Muscle of arm (tissue), 12 donors: ENCODE data around the gene TMEM69. TPM values are rescaled to one million over a fixed set of nuclear protein-coding genes. Genes with fewer than 3 reads are reported as not detected.
"Not testable (repeated sequence)": the region's sequence is repeated elsewhere in the genome, so short reads cannot be mapped to it uniquely, and the experiment has no call there.

Source experiments
- DNase-seq: peaks from one replicate; pipeline ENCODE4 v3.0.0-alpha.2; 2013
- polyA plus RNA-seq, 12 donors: library from polyadenylated mRNA; unstranded; fragments of 120-200 nt; gene quantifications; one replicate each; pipeline ENCODE4 v1.2.1, GENCODE V29; 2013; ENCODE audit not compliant: insufficient read length in 12 of 12

Gene TMEM69
- polyA plus RNA-seq, 12 donors, result 17.7 to 44.9 (median 32.5) TPM; not detected in 1

DNA sequence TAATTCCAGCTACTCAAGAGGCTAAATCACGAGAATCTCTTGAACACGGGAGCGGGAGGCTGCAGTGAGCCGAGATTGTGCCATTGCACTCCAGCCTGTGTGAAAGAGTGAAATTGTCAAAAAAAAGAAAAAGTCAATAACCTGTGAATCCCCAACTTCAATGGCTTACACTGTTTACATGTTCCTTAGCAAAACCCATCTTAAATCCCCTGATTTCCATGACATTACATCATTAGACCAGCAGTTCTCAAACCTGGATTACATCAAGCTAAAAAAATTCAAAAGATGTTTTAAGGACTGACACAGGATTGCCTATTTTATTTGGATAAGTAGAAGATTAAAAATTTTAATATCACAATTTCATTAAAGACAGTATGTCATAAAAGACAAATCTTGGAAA is 14.0 kb upstream of the TMEM69 start:
- DNase-seq, result no peak

GRCh38 chr1:45674478-45674877 is 13.5 kb upstream of the TMEM69 start:
- no peak for DNase-seq

DNA sequence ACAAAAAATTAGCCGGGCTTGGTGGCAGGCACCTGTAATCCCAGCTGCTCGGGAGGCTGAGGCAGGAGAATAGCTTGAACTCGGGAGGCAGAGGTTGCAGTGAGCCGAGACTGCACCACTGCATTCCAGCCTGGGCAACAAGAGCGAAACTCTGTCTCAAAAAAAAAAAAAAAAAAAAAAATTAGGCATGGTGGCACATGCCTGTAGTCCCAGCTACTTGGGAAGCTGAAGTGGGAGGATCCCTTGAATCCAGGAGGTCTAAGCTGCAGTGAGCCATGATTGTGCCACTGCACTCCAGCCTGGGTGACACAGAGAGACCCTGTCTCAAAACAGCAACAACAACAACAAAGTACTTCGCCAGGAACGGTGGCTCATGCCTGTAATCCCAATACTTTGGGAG is 11.4 kb upstream of the TMEM69 start:
- not testable (repeated sequence) for DNase-seq

GRCh38 chr1:45677751-45678245 is 10.2 kb upstream of the TMEM69 start:
- no peak for DNase-seq

DNA sequence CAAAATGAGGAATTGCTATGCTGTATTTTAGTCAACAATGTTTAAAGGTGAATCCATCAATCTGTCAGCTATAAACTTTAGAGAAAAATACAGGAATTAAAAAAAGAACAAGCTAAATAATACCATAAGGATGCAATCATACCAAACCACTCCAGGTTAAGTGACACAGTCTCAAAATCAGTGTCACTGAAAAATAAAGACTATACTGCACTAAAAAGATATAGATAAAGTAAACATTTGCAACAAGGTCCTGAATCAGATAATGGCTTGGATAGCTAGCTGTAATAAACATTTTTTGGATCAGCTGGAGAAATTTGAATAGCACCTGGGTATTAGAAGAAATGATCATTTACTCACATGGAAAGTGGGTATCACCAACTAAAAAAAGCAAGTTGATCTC is 9.5 kb upstream of the TMEM69 start:
- no peak for DNase-seq

DNA sequence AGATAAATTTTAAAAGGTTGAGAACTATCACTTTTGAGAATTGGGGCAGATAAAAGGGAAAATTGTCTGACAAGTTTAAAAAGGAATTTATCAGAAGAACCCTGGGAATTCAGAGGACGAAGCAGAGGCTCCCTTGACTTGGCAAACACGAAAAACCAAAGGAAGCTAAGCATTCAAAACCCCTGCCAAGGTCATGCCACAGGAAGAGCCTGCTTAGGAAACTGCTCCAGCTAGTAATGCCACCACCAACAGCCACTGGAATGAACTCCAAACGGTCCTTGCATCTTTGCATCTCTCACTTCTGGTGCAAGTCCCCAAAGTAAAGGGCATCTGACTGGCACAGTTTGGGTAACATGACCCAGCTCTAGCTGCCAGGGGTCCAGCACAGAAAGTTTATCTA is 8.9 kb upstream of the TMEM69 start:
- DNase-seq, result no peak

- DNase-seq, result no peak
Observed at GRCh38 chr1:45682942-45683341, 5.0 kb upstream of the TMEM69 start.

GRCh38 chr1:45684402-45684801 is 3.6 kb upstream of the TMEM69 start:
- no peak for DNase-seq

DNA sequence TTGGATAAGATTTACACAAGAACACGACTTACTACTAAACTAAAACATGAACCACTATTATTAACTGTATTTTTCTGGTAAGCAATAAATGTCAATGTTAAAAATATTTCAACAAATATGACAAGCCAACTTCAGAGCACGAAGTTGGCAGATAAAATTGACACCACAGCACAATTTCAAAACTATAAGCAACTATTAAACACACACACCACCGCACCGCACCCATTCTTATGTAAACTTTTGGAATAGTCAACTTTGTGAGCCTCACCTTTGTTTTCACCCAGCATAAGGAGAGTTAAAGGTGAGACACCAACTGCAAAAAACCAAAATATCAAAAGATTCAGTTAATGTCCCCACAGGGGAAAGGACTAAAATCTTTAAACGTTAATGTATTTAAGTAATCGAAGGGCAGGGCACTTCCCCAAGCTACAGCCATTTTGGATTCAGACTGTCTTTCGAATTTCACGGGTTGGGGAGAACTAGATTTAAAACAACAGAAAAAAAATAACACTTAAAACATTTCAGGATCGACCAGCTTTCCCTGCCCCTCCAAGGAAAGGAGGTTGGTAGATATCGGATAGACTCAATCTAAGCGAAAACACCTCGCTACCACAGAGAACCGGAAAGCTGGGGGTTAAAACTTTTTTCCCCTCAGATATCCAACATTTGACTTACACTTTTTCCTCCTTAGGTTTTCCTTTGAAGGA is 2.5 kb upstream of the TMEM69 start:
- no peak for DNase-seq

DNA sequence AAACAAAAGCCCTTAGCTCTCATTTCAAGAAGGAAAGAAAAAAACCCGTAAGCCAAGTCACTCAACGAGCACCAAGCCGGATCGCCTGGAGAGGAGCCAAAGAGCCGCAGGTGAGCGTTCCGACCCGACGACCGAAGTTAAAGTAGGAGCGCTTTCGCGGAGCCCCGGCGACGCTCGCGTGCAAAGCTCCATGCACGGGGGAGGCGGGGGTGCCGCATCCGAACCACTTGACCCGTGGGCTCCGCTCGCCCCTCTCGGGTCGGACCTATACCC is 2.0 kb upstream of the TMEM69 start:
- DNase-seq, result peak; percentile 67

GRCh38 chr1:45686288-45687013 is 1.5 kb upstream of the TMEM69 start, which contains the start of gene GPBP1L1:
Gene GPBP1L1, minus strand, starts transcription at chr1:45686533. Its CDS starts 27,446 bp downstream, at chr1:45659087.
- peak; percentile 99 for DNase-seq

GRCh38 chr1:45687014-45687753 is 797 bp upstream of the TMEM69 start:
- DNase-seq, result peak; percentile 99

DNA sequence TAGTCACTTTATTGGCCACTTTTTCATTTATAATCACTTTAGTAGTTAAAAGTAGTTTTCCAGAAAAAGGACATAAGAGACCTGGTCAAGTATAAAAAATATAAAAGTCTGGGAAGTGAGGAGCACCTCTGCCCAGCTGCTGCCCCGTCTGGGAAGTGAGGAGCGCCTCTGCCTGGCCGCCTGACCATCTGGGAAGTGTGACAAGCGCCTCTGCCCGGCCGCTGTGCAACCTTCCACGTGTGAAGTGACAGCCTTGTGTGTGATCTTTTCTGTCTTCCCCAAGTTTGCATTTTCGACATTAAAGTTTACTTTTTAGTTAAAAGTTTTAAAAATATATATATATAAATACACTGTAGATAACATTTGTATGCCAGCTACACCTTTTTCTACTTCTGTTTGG is 5.8 kb downstream of the TMEM69 start:
- not testable (repeated sequence) for DNase-seq

GRCh38 chr1:45694823-45695222 is 6.8 kb downstream of the TMEM69 start:
- DNase-seq, result no peak

DNA sequence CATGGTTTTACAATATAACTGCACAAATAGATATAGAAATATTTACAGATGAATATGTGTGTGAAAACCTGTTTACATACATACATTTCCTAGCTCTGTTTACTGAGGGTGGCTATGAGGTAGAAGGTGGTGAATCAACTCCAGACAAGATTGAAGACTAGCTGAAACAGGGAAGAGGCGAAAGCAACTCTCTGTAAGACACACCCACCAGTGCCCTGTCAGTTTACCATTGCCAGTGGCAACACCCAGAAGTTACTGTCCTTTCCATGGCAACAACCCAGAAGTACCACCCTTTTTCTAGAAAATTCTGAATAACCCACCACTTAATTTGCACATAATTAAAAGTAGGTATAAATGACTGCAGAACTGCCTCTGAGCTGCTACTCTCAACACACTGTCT is 16.7 kb downstream of the TMEM69 start:
- no peak for DNase-seq

GRCh38 chr1:45713711-45714110 is 25.7 kb downstream of the TMEM69 start:
- no peak for DNase-seq

DNA sequence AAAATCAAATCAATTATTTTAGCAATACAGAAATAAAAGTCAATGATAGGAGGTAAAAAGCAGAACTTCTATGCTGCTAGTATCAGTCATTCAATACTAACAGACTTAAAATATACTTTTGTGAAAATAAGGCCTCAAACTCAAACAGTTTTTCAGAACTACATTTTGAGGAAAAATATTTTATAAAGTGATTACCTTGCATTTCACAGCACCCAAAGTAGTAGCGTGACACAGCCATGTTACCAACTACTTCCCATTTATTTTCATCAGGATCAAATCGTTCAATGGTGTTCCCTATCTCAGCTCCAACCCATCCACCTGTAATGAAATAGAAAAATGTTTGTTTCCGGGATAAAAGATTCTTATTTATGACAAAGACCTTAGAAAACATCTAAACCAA is 28.7 kb downstream of the TMEM69 start:
- DNase-seq, result no peak

DNA sequence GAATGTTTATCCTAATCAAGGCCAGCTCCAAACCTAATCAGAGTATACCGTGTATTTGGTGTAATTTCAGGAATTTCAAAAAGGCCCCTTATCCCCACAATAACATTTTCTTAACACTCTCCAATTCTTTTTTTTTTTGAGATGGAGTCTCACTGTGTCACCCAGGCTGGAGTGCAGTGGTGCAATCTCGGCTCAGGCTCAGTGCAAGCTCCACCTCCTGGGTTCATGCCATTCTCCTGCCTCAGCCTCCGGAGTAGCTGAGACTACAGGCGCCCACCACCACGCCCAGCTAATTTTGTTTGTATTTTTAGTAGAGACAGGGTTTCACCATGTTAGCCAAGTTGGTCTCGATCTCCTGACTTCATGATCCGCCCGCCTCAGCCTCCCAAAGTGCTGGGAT is 29.4 kb downstream of the TMEM69 start:
- not testable (repeated sequence) for DNase-seq

DNA sequence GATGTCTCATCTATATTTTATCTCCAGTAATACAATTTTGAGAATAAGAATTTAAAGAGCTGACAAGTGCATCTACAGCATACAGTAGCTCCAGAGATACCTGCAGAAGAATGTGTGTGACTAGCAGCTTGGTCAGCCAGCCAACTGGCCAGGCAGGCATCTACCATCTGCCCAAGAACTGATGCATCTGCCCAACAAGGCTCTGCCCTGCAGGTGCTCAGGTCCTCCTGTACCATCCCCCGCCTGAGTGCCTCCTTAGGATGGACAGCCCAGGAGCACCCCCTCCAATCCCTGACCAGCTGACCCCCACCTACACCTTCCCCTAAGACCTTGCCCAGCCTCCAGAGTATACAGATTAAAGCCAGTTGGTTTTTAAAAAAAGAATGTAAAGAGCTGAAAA is 30.3 kb downstream of the TMEM69 start:
- no peak for DNase-seq

DNA sequence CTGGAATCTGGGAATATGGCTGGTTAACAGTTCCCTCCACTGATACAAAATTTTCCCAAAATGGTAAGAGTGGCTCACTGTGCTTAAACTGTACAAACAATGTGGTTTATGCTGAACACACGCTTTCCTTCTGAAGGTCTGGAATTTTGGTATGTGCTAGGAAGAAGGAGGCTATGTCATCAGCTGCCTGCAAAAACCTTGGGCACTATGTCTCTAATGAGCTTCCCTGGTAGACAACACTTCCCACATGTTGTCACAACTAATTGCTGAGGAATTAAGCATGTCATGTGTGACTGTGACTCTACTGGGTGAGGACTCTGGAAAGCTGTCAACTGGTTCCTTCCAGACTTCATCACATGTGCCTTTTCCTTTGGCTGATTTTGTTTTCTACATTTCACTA is 33.2 kb downstream of the TMEM69 start:
- no peak for DNase-seq

GRCh38 chr1:45722809-45723208 is 34.8 kb downstream of the TMEM69 start:
- no peak for DNase-seq

GRCh38 chr1:45723248-45723930 is 35.4 kb downstream of the TMEM69 start:
- DNase-seq, result no peak
